Colonic mucosa (tissue), 4 donors: ENCODE measurements around the gene ARHGAP12. TPM values are rescaled to one million over a fixed set of nuclear protein-coding genes. Genes with fewer than 3 reads are reported as not detected.
A peak's percentile ranks its signal among the peaks of the same experiment; 100 is the strongest.

ENCODE experiments used
- DNase-seq: peaks from one replicate; pipeline ENCODE4 v3.0.0-alpha.2; 2020
- H3K27ac ChIP-seq: fragments of 200-600 bp; one replicate; pipeline ENCODE4 v1.8.0; 2021
- H3K27me3 ChIP-seq: fragments of 200-600 bp; one replicate; pipeline ENCODE4 v1.8.0; 2021
- H3K36me3 ChIP-seq: fragments of 200-600 bp; one replicate; pipeline ENCODE4 v1.8.0; 2021
- H3K4me1 ChIP-seq: fragments of 200-600 bp; one replicate; pipeline ENCODE4 v1.8.0; 2021; ENCODE audit warnings: mild to moderate bottlenecking
- H3K4me3 ChIP-seq: fragments of 200-600 bp; one replicate; pipeline ENCODE4 v1.8.0; 2021
- H3K9ac ChIP-seq, 2 donors: one replicate each; pipeline ENCODE4 v1.7.0; 2013; ENCODE audit warnings: control low read depth in 2 of 2, low read depth in 2 of 2, low read length in 2 of 2
- H3K9me3 ChIP-seq: fragments of 200-600 bp; one replicate; pipeline ENCODE4 v1.8.0; 2021
- intact Hi-C: fragments of 100-400 bp; cut with DNase I; formaldehyde crosslinking; loops from one replicate; pipeline ENCODE4 v1.14.1; 2022
- total RNA-seq, 2 donors: library from RNA; stranded (reverse); fragmentation: NEBNext Ultra II Directional in 1 of 2; extraction: Animal tissue kit (Norgen Biotek cat#: 25700) in 1 of 2; gene quantifications; one replicate each; pipeline ENCODE4 v1.2.1, GENCODE V29; 2021
- TF ChIP-seq, protein P1 (sequence below): fragments of 200-600 bp; IDR thresholded peaks from one replicate; pipeline ENCODE4 v1.8.0; 2022; ENCODE audit warnings: antibody characterized with exemption, mild to moderate bottlenecking
- donor health status: healthy.
- donor health status: DM: no; HTN: no; CAD: no.
- donor health status: DM: no; HTN: no; CAD: no.

Gene ARHGAP12
- total RNA-seq, 2 donors from 2014 or later: 25.1 to 43.9 TPM

DNA sequence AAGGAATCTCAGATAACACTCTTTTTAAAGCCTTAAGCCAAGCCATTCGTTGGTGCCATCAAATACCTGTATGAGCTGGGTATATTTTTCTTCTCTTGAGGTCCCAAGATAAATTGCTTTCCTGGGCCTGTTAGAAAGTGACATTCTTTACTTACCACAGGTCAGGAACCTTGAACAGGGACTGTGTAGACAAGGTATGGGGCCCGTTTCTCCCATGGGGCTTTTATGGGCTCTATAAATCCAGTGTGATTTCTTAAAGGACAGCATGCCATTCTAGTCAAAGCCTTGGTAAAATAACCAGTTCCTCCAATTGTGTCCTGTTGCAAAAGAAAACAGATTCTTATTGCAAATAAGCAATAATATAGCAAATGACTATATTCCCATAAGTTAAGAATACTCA lies 24.8 kb upstream of the ARHGAP12 start:
- intact Hi-C loops: no loop called here
- TF ChIP-seq, protein P1, sequence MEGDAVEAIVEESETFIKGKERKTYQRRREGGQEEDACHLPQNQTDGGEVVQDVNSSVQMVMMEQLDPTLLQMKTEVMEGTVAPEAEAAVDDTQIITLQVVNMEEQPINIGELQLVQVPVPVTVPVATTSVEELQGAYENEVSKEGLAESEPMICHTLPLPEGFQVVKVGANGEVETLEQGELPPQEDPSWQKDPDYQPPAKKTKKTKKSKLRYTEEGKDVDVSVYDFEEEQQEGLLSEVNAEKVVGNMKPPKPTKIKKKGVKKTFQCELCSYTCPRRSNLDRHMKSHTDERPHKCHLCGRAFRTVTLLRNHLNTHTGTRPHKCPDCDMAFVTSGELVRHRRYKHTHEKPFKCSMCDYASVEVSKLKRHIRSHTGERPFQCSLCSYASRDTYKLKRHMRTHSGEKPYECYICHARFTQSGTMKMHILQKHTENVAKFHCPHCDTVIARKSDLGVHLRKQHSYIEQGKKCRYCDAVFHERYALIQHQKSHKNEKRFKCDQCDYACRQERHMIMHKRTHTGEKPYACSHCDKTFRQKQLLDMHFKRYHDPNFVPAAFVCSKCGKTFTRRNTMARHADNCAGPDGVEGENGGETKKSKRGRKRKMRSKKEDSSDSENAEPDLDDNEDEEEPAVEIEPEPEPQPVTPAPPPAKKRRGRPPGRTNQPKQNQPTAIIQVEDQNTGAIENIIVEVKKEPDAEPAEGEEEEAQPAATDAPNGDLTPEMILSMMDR: no peak
- no peaks in the 10 kb centered on the region for H3K9me3 ChIP-seq
- H3K4me3 ChIP-seq: no peak overlapping the region
- H3K27me3 ChIP-seq: no peaks in the 10 kb centered on the region
- no peaks in the 10 kb centered on the region for H3K4me1 ChIP-seq
- no peaks in the 10 kb centered on the region for H3K36me3 ChIP-seq
- no peak overlapping the region for H3K9ac ChIP-seq
- DNase-seq: no peak
- H3K27ac ChIP-seq: no peak overlapping the region

GRCh38 chr10:31953080-31953479 lies 24.4 kb upstream of the ARHGAP12 start:
- TF ChIP-seq, protein P1: no peak
- intact Hi-C loops: no loop called here
- H3K27ac ChIP-seq: no peak overlapping the region
- DNase-seq: no peak
- H3K36me3 ChIP-seq: no peaks in the 10 kb centered on the region
- H3K9me3 ChIP-seq: no peaks in the 10 kb centered on the region
- no peak overlapping the region for H3K9ac ChIP-seq
- no peaks in the 10 kb centered on the region for H3K27me3 ChIP-seq
- H3K4me3 ChIP-seq: no peak overlapping the region
- no peaks in the 10 kb centered on the region for H3K4me1 ChIP-seq

DNA sequence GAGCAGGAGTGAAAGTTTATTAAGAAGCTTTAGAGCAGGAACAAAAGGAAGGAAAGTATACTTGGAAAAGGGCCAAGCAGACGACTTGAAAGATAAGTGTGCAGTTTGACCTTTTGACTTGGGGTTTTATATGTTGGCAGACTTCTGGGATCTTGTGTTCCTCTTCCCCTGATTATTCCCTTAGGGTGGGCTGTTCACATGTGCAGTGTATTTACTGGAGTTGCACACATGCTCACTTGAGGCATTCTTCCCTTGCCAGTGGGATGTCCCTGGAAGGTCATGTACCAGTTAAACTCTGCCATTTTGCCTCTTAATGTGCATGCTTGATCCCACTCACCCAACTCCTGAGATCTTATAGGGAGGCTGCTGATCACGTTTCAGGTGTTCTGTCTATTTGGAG lies 23.4 kb upstream of the ARHGAP12 start:
- no peak overlapping the region for H3K4me3 ChIP-seq
- H3K9me3 ChIP-seq: no peaks in the 10 kb centered on the region
- TF ChIP-seq, protein P1: no peak
- H3K36me3 ChIP-seq: no peaks in the 10 kb centered on the region
- intact Hi-C loops: no loop called here
- H3K27ac ChIP-seq: no peak overlapping the region
- H3K4me1 ChIP-seq: no peaks in the 10 kb centered on the region
- H3K9ac ChIP-seq: no peak overlapping the region
- H3K27me3 ChIP-seq: no peaks in the 10 kb centered on the region
- DNase-seq: no peak

GRCh38 chr10:31949266-31949665 lies 20.6 kb upstream of the ARHGAP12 start:
- intact Hi-C loops: loop anchor here (5.0 kb wide), 1 partner anchor 87 kb away; no protein-coding TSS in a partner anchor
- TF ChIP-seq, protein P1: no peak
- H3K9ac ChIP-seq: no peak overlapping the region
- H3K27ac ChIP-seq: no peak overlapping the region
- no peak for DNase-seq
- no peaks in the 10 kb centered on the region for H3K9me3 ChIP-seq
- H3K36me3 ChIP-seq: no peaks in the 10 kb centered on the region
- no peak overlapping the region for H3K4me3 ChIP-seq
- peaks cover 5% of the 10 kb centered on the region for H3K4me1 ChIP-seq
- H3K27me3 ChIP-seq: no peaks in the 10 kb centered on the region

DNA sequence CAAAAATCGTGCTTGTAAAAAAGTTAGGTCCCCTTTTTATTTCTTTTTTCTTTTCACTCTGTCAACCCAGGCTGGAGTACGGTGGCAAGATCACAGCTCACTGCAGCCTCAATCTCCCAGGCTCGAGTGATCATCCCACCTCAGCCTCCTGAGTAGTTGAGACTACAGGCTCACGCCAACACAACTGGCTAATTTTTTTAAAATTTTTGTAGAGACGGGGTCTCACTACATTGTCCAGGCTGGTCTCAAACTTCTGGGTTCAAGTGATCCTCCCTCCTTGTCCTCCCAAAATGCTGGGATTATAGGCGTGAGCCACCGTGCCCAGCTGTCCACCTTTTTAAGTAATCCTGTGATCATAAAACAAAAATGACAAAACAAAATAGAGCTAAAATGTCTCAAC lies 19.4 kb upstream of the ARHGAP12 start:
- intact Hi-C loops: loop anchor here (5.0 kb wide), 1 partner anchor 86 kb away; no protein-coding TSS in a partner anchor
- H3K4me3 ChIP-seq: no peak overlapping the region
- peak overlapping the region; percentile 15 for H3K27ac ChIP-seq
- H3K9ac ChIP-seq: peak overlapping the region in 1 of 2 donors; percentile 27
- H3K9me3 ChIP-seq: no peaks in the 10 kb centered on the region
- no peaks in the 10 kb centered on the region for H3K27me3 ChIP-seq
- peaks cover 9% of the 10 kb centered on the region for H3K4me1 ChIP-seq
- H3K36me3 ChIP-seq: no peaks in the 10 kb centered on the region
- DNase-seq: no peak
- TF ChIP-seq, protein P1: no peak
